HEK293 (cell line): ENCODE data around the gene KCNJ16.

Experiments used
- CTCF ChIA-PET: fragments of 350-600 bp; formaldehyde crosslinking; extraction: SDS; loops from one replicate; lab custom pipeline; 2021; ENCODE audit warnings: antibody characterized with exemption; lab: Yijun Ruan, JAX
- POLR2A ChIA-PET: fragments of 300-600 bp; formaldehyde crosslinking; extraction: SDS; loops from one replicate; lab custom pipeline; 2020; ENCODE audit warnings: antibody characterized with exemption, inconsistent platforms; lab: Yijun Ruan, JAX
- H3K27ac ChIP-seq: fragments of 200-500 bp; sonication (Bioruptor generic); 2 replicates; pipeline ENCODE4 v1.5.1; 2014; ENCODE audit warnings: low read depth, low read length, control low read depth, inconsistent platforms; ENCODE audit errors: extremely low read depth
- H3K36me3 ChIP-seq, 2 experiments: fragments of 200-500 bp in 1 of 2; sonication (Bioruptor generic) in 1 of 2; 1 replicate in 1 of 2; 2 replicates in 1 of 2; pipeline ENCODE4 v1.5.1; 2014 to 2017; ENCODE audit warnings: inconsistent platforms in 2 of 2, low read length in 2 of 2; ENCODE audit not compliant: control insufficient read depth in 2 of 2, insufficient read depth in 1 of 2
- H3K4me1 ChIP-seq: fragments of 200-500 bp; sonication (Bioruptor generic); 2 replicates; pipeline ENCODE4 v1.5.1; 2014; ENCODE audit warnings: mild to moderate bottlenecking, low read length, inconsistent platforms; ENCODE audit not compliant: control insufficient read depth, insufficient read depth
- H3K4me3 ChIP-seq: 2 replicates; pipeline ENCODE4 v1.5.1; 2011; ENCODE audit warnings: low read depth, mild to moderate bottlenecking, control low read depth, low read length, moderate library complexity
- H3K9me3 ChIP-seq: fragments of 200-500 bp; sonication (Bioruptor generic); 2 replicates; pipeline ENCODE4 v1.5.1; 2014; ENCODE audit warnings: low read depth, low read length, inconsistent platforms; ENCODE audit not compliant: control insufficient read depth, insufficient read depth
- ATF2 ChIP-seq: fragments of 450-650 bp; formaldehyde crosslinking; IDR thresholded peaks from 2 replicates; pipeline ENCODE4 v1.5.1; 2016; ENCODE audit warnings: missing biosample characterization, missing genetic modification characterization, low read depth
- GLIS1 ChIP-seq: fragments of 450-650 bp; formaldehyde crosslinking; IDR thresholded peaks from 2 replicates; pipeline ENCODE4 v1.5.1; 2016; ENCODE audit warnings: missing biosample characterization, missing genetic modification characterization
- HOXD13 ChIP-seq: sonication (generic); formaldehyde crosslinking; IDR thresholded peaks from 2 replicates; pipeline ENCODE4 v1.8.0; 2022; ENCODE audit warnings: missing genetic modification reagents, borderline replicate concordance
- OVOL3 ChIP-seq: fragments of 450-650 bp; formaldehyde crosslinking; IDR thresholded peaks from 2 replicates; pipeline ENCODE4 v1.5.1; 2016; ENCODE audit warnings: missing biosample characterization, missing genetic modification characterization
- PRDM2 ChIP-seq: fragments of 450-650 bp; formaldehyde crosslinking; IDR thresholded peaks from 2 replicates; pipeline ENCODE4 v1.5.1; 2016; ENCODE audit warnings: missing biosample characterization, missing genetic modification characterization, borderline replicate concordance
- YY1 ChIP-seq: fragments of 450-650 bp; formaldehyde crosslinking; IDR thresholded peaks from 2 replicates; pipeline ENCODE4 v1.5.1; 2018; ENCODE audit warnings: missing biosample characterization, missing genetic modification characterization
- ZFP37 ChIP-seq: fragments of 450-650 bp; formaldehyde crosslinking; IDR thresholded peaks from 2 replicates; pipeline ENCODE4 v1.5.1; 2016; ENCODE audit warnings: missing biosample characterization, missing genetic modification characterization
- ZNF138 ChIP-seq: fragments of 450-650 bp; formaldehyde crosslinking; IDR thresholded peaks from 2 replicates; pipeline ENCODE4 v1.5.1; 2016; ENCODE audit warnings: missing biosample characterization, missing genetic modification characterization, borderline replicate concordance
- ZNF146 ChIP-seq: fragments of 450-650 bp; formaldehyde crosslinking; IDR thresholded peaks from 2 replicates; pipeline ENCODE4 v1.5.1; 2016; ENCODE audit warnings: missing biosample characterization, missing genetic modification characterization
- ZNF223 ChIP-seq: fragments of 450-650 bp; formaldehyde crosslinking; IDR thresholded peaks from 2 replicates; pipeline ENCODE4 v1.5.1; 2016; ENCODE audit warnings: missing biosample characterization, missing genetic modification characterization
- ZNF248 ChIP-seq: fragments of 450-650 bp; formaldehyde crosslinking; IDR thresholded peaks from 2 replicates; pipeline ENCODE4 v1.5.1; 2017; ENCODE audit warnings: missing biosample characterization, missing genetic modification characterization
- ZNF26 ChIP-seq: fragments of 450-650 bp; formaldehyde crosslinking; IDR thresholded peaks from 2 replicates; pipeline ENCODE4 v1.5.1; 2016; ENCODE audit warnings: missing biosample characterization, missing genetic modification characterization
- ZNF335 ChIP-seq: fragments of 450-650 bp; formaldehyde crosslinking; conservative IDR thresholded peaks from 2 replicates; pipeline ENCODE4 v1.5.1; 2016; ENCODE audit warnings: missing biosample characterization, missing genetic modification characterization
- ZNF362 ChIP-seq: fragments of 450-650 bp; formaldehyde crosslinking; IDR thresholded peaks from 2 replicates; pipeline ENCODE4 v1.5.1; 2016; ENCODE audit warnings: missing biosample characterization, missing genetic modification characterization
- ZNF501 ChIP-seq: fragments of 450-650 bp; formaldehyde crosslinking; IDR thresholded peaks from 2 replicates; pipeline ENCODE4 v1.5.1; 2016; ENCODE audit warnings: missing biosample characterization, missing genetic modification characterization
- ZNF518A ChIP-seq: fragments of 450-650 bp; formaldehyde crosslinking; conservative IDR thresholded peaks from 2 replicates; pipeline ENCODE4 v1.5.1; 2016; ENCODE audit warnings: low read depth, missing biosample characterization, missing genetic modification characterization
- ZNF843 ChIP-seq: fragments of 450-650 bp; formaldehyde crosslinking; IDR thresholded peaks from 2 replicates; pipeline ENCODE4 v1.5.1; 2016; ENCODE audit warnings: missing biosample characterization, missing genetic modification characterization

Gene KCNJ16

GRCh38 chr17:70074956-70075355 lies at the start of gene KCNJ16:
TSS of gene KCNJ16 (plus strand) at chr17:70075225. CDS start at chr17:70132088, 56,863 bp downstream.
- Histone ChIP-seq H3K9me3 (no peaks in the 10 kb centered on the region), H3K27ac (no peak within 1 kb of the TSS), H3K4me1 (peaks cover 6% of the 10 kb centered on the region; the same call in 1 of the 2 replicates), H3K36me3 (no peaks in the 10 kb centered on the region)
- POLR2A ChIA-PET: no interaction called here
- TF ChIP-seq ATF2 (tag by site-specific recombination) (peak; percentile 48; the same call in 1 of the 2 replicates), ZNF843 (tag by site-specific recombination) (no peak)
- TF ChIP-seq, all 188 proteins: peak for 1
- CTCF ChIA-PET: interaction anchor here (0.5 to 0.8 kb wide), 3 partner anchors 12 to 466 kb away, joined by 3 read pairs; no protein-coding TSS in a partner anchor
- no peak within 1 kb of the TSS for H3K4me3 ChIP-seq

- Histone ChIP-seq H3K4me3 (no peak overlapping the region), H3K9me3 (no peaks in the 10 kb centered on the region), H3K27ac (no peak overlapping the region), H3K36me3 (no peaks in the 10 kb centered on the region), H3K4me1 (no peaks in the 10 kb centered on the region)
- TF ChIP-seq GLIS1 (tag by site-specific recombination) (no peak), ZNF26 (no peak), ZNF518A (tag by site-specific recombination) (no peak), ZFP37 (no peak), ZNF362 (tag by site-specific recombination) (no peak), ZNF248 (tag by site-specific recombination) (no peak), OVOL3 (tag by site-specific recombination) (no peak), PRDM2 (no peak), ZNF335 (no peak), ZNF138 (tag by site-specific recombination) (no peak), YY1 (tag by site-specific recombination) (no peak), HOXD13 (CRISPR knock-in tag) (no peak), ZNF501 (no peak), ZNF223 (no peak), ZNF146 (tag by site-specific recombination) (no peak)
- ChIA-PET CTCF (interaction anchor here (0.6 kb wide), 2 partner anchors 428 to 460 kb away, joined by 3 to 4 read pairs; no protein-coding TSS in a partner anchor), POLR2A (no interaction called here)
Observed at GRCh38 chr17:70028397-70028796, 46.6 kb upstream of the KCNJ16 start.
